A549 treated with AZD9567 at 1 μM for 4 hours (cell line): ENCODE measurements around the gene FAM3B. TPM values are rescaled to one million over a fixed set of nuclear protein-coding genes. Genes with fewer than 3 reads are reported as not detected.

Experiments
- total RNA-seq: library from RNA; stranded (reverse); fragments of 200-300 nt; extraction: Qiagen RNA extraction; gene quantifications from 5 replicates; pipeline ENCODE4 v1.2.3, GENCODE V29; 2022; ENCODE audit not compliant: insufficient read depth

Gene FAM3B
- total RNA-seq, result not detected in 5 replicates

GRCh38 chr21:41316200-41317062 lies at the start of gene FAM3B:
Gene FAM3B, plus strand, starts transcription at chr21:41316801. Its CDS starts 79 bp downstream, at chr21:41316880.

GRCh38 chr21:41361786-41362604 lies 45.4 kb downstream of the FAM3B start, which contains the start of gene MX2:
Gene MX2, plus strand, starts transcription at chr21:41362027. Its CDS starts 14,880 bp downstream, at chr21:41376907.

Other genes starting within 250 kb of the FAM3B start
- gene BACE2, start 148.6 kb upstream of the FAM3B start, total RNA-seq, result 20.1 to 28.0 TPM (median 20.4 TPM) in 5 replicates
- gene MX2, start 45.2 kb downstream of the FAM3B start, total RNA-seq, result 0.02 to 0.09 TPM (median 0.05 TPM) in 3 of 5 replicates, not detected in the others
- gene MX1, start 109.4 kb downstream of the FAM3B start, total RNA-seq, result 1.1 to 3.5 TPM (median 1.3 TPM) in 5 replicates
- 0.06 to 0.11 TPM (median 0.06 TPM) in 3 of 5 replicates, not detected in the others for gene TMPRSS2, start 191.4 kb downstream of the FAM3B start, total RNA-seq